Measurements from ENCODE around the gene SRCIN1. TPM values are rescaled to one million over a fixed set of nuclear protein-coding genes. Genes with fewer than 3 reads are reported as not detected.

SRCIN1 gene
- total RNA-seq, 4 donors from 2014 or later: 1.2 to 2.7 (median 2.3) TPM

GRCh38 chr17:38588788-38589174 lies 17.0 kb downstream of the SRCIN1 start:
- no peaks in the 10 kb centered on the region for H3K36me3 ChIP-seq
- H3K9me3 ChIP-seq: no peaks in the 10 kb centered on the region
- intact Hi-C loops (cut with DNase I): loop anchor here (10.0 kb wide), 1 partner anchor 94 kb away; no protein-coding TSS in a partner anchor
- peaks cover 5 to 25% (median 14%) of the 10 kb centered on the region in 4 donors for H3K4me1 ChIP-seq
- H3K27ac ChIP-seq (replicated peaks in 1 of 4): no peak overlapping the region
- DNase-seq (ENCODE audit: extremely low spot score): no peak
- H3K4me3 ChIP-seq: no peak overlapping the region
- TF ChIP-seq CTCF (IDR thresholded peaks at IDR 0.05) (no peak), POLR2AphosphoS5 (IDR thresholded peaks at IDR 0.05) (no peak), EP300 (IDR thresholded peaks at IDR 0.05) (no peak), POLR2A (IDR thresholded peaks at IDR 0.05; ENCODE audit: low read depth) (no peak)
- H3K27me3 ChIP-seq: peaks cover 0 to 96% (median 5%) of the 10 kb centered on the region in 4 donors
- 83% methylated on average over 9 of the region's 9 CpGs for WGBS

- Histone ChIP-seq H3K9me3 (no peaks in the 10 kb centered on the region), H3K36me3 (no peaks in the 10 kb centered on the region), H3K27ac (replicated peaks in 1 of 4) (no peak overlapping the region), H3K4me1 (peaks cover 5 to 25% (median 15%) of the 10 kb centered on the region in 4 donors), H3K27me3 (peaks cover 0 to 94% (median 5%) of the 10 kb centered on the region in 4 donors), H3K4me3 (no peak overlapping the region)
- no peak for DNase-seq (ENCODE audit: extremely low spot score)
- intact Hi-C loops (cut with DNase I): loop anchor here (10.0 kb wide), 1 partner anchor 93 kb away; no protein-coding TSS in a partner anchor
- 61% methylated on average over 13 of the region's 13 CpGs for WGBS
- TF ChIP-seq POLR2AphosphoS5 (IDR thresholded peaks at IDR 0.05) (no peak), CTCF (IDR thresholded peaks at IDR 0.05) (no peak), POLR2A (IDR thresholded peaks at IDR 0.05; ENCODE audit: low read depth) (no peak), EP300 (IDR thresholded peaks at IDR 0.05) (no peak)
These were observed 17.6 kb downstream of the SRCIN1 start for GRCh38 chr17:38587947-38588787.

GRCh38 chr17:38587203-38587602 lies 18.5 kb downstream of the SRCIN1 start:
- H3K4me3 ChIP-seq: no peak overlapping the region
- no peaks in the 10 kb centered on the region for H3K9me3 ChIP-seq
- peaks cover 5 to 25% (median 15%) of the 10 kb centered on the region in 4 donors for H3K4me1 ChIP-seq
- intact Hi-C loops (cut with DNase I): loop anchor here (10.0 kb wide), 1 partner anchor 92 kb away; no protein-coding TSS in a partner anchor
- H3K27me3 ChIP-seq: peaks cover 0 to 94% (median 5%) of the 10 kb centered on the region in 4 donors
- TF ChIP-seq EP300 (IDR thresholded peaks at IDR 0.05) (no peak), POLR2A (IDR thresholded peaks at IDR 0.05; ENCODE audit: low read depth) (no peak), CTCF (IDR thresholded peaks at IDR 0.05) (no peak), POLR2AphosphoS5 (IDR thresholded peaks at IDR 0.05) (no peak)
- 92% methylated on average over 2 of the region's 4 CpGs for WGBS
- DNase-seq (ENCODE audit: extremely low spot score): no peak
- no peaks in the 10 kb centered on the region for H3K36me3 ChIP-seq
- no peak overlapping the region for H3K27ac ChIP-seq (replicated peaks in 1 of 4)

GRCh38 chr17:38586788-38587187 lies 19.0 kb downstream of the SRCIN1 start:
- Histone ChIP-seq H3K27ac (replicated peaks in 1 of 4) (no peak overlapping the region), H3K36me3 (no peaks in the 10 kb centered on the region), H3K9me3 (no peaks in the 10 kb centered on the region), H3K27me3 (peaks cover 0 to 93% (median 5%) of the 10 kb centered on the region in 4 donors), H3K4me3 (no peak overlapping the region), H3K4me1 (peaks cover 5 to 25% (median 15%) of the 10 kb centered on the region in 4 donors)
- intact Hi-C loops (cut with DNase I): loop anchor here (10.0 kb wide), 1 partner anchor 92 kb away; no protein-coding TSS in a partner anchor
- no peak for TF ChIP-seq POLR2AphosphoS5 (IDR thresholded peaks at IDR 0.05)
- TF ChIP-seq POLR2A (IDR thresholded peaks at IDR 0.05; ENCODE audit: low read depth): no peak
- TF ChIP-seq CTCF (IDR thresholded peaks at IDR 0.05): no peak
- TF ChIP-seq EP300 (IDR thresholded peaks at IDR 0.05): no peak
- 82% methylated on average over 4 of the region's 7 CpGs for WGBS
- DNase-seq (ENCODE audit: extremely low spot score): no peak

Measured in esophagus muscularis mucosa (tissue), 4 donors.